PFSK-1 (cell line): ENCODE results near the gene ADAM17.

Experiments
- POLR2AphosphoS5 ChIP-seq: IDR thresholded peaks from 2 replicates; pipeline ENCODE4 v1.6.1; 2012; ENCODE audit warnings: low read depth, mild to moderate bottlenecking, control low read depth, low read length, moderate library complexity
- TAF1 ChIP-seq: IDR thresholded peaks from 2 replicates; pipeline ENCODE4 v1.6.1; 2012; ENCODE audit warnings: low read length, control low read depth, borderline replicate concordance; ENCODE audit not compliant: insufficient read depth
- TF ChIP-seq, protein P1 (sequence below), 2 experiments: IDR thresholded peaks; 2 replicates each; pipeline versions ENCODE4 v1.6.1 to v1.8.0; 2011 to 2012; ENCODE audit warnings: low read depth in 2 of 2, low read length in 2 of 2, control low read depth in 1 of 2, inconsistent platforms in 1 of 2, mild to moderate bottlenecking in 1 of 2, moderate library complexity in 1 of 2; ENCODE audit not compliant: insufficient read depth in 1 of 2

DNA sequence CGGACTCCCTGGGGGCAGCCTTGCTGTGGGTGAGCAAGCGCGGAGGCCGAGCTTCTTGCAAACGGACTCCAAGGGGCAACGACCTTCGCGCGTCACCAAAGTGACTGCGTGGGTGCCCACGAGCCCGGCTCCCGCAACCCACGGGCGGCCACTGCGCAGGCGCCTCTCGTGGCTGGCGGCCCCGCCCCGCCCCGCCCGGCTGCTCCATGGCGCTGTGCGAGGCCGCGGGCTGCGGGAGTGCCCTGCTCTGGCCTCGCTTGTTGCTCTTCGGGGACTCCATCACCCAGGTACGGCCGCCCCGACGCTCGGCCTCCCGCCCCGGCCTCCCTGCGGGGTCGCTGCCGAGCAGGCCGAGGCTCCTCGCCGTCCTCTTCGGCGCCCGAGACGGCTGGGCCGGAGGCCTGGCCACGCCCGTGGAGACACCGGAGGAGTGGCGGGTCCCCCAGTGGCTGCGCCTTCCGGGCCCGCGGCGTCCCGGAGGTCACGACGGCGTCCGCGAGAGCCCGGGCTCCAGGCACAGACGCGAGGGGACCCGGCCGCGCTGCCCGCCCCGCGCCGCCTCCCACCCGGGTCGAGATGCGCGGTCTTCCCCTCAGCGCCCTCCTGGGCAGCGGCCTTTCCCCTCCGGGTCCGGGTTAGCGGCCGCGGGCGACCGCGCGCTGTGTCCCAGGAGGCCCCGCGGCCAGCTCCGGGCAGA, 81.1 kb downstream of the ADAM17 start, which contains the start of gene IAH1:
- TF ChIP-seq TAF1 (no peak), POLR2AphosphoS5 (no peak)
- TF ChIP-seq, protein P1, sequence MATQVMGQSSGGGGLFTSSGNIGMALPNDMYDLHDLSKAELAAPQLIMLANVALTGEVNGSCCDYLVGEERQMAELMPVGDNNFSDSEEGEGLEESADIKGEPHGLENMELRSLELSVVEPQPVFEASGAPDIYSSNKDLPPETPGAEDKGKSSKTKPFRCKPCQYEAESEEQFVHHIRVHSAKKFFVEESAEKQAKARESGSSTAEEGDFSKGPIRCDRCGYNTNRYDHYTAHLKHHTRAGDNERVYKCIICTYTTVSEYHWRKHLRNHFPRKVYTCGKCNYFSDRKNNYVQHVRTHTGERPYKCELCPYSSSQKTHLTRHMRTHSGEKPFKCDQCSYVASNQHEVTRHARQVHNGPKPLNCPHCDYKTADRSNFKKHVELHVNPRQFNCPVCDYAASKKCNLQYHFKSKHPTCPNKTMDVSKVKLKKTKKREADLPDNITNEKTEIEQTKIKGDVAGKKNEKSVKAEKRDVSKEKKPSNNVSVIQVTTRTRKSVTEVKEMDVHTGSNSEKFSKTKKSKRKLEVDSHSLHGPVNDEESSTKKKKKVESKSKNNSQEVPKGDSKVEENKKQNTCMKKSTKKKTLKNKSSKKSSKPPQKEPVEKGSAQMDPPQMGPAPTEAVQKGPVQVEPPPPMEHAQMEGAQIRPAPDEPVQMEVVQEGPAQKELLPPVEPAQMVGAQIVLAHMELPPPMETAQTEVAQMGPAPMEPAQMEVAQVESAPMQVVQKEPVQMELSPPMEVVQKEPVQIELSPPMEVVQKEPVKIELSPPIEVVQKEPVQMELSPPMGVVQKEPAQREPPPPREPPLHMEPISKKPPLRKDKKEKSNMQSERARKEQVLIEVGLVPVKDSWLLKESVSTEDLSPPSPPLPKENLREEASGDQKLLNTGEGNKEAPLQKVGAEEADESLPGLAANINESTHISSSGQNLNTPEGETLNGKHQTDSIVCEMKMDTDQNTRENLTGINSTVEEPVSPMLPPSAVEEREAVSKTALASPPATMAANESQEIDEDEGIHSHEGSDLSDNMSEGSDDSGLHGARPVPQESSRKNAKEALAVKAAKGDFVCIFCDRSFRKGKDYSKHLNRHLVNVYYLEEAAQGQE (IDR thresholded peaks at IDR 0.05; ENCODE audit: insufficient read depth in 1 of 2, low read depth in 2 of 2, low read length in 2 of 2) = no peak
